ENCODE results near the gene OR9A2.
"Not testable (repeated sequence)": the region's sequence is repeated elsewhere in the genome, so short reads cannot be mapped to it uniquely, and the experiment has no call there.

Gene OR9A2

GRCh38 chr7:143016996-143017395, 9.9 kb downstream of the OR9A2 start:
- DNase-seq = no peak

DNA sequence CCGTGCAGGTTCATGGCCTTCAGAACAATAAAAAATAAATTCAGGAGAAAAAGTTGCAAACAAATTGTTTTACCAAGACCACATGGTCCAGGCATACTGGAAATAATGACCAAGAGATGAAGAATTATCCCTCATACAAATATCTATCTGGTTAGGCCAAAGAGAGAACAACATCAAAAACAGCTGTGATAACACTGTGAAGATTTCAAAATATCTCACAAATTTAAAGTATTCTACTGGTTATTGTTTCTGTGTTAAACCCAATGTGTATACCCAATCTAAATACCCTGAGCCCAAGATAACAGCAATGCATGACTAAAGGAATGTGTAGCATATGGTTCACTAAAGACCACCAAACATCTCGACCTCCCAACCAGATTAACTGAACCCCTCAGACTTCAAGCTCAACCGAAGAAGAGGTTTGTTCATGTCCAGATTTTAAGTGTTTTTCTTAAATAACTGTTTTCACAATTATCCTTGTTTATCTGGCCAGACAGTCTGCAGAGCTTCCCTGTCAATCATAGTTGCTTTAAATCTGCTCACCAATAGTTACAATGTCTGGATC, 10.9 kb downstream of the OR9A2 start:
- no peak for DNase-seq

GRCh38 chr7:143015084-143015483, 11.8 kb downstream of the OR9A2 start:
- no peak for DNase-seq

GRCh38 chr7:143013893-143014292, 13.0 kb downstream of the OR9A2 start:
- DNase-seq = no peak

- no peak for DNase-seq
These were observed 13.5 kb downstream of the OR9A2 start for GRCh38 chr7:143013473-143013872.

GRCh38 chr7:143012409-143012808, 14.5 kb downstream of the OR9A2 start:
- DNase-seq = no peak

DNA sequence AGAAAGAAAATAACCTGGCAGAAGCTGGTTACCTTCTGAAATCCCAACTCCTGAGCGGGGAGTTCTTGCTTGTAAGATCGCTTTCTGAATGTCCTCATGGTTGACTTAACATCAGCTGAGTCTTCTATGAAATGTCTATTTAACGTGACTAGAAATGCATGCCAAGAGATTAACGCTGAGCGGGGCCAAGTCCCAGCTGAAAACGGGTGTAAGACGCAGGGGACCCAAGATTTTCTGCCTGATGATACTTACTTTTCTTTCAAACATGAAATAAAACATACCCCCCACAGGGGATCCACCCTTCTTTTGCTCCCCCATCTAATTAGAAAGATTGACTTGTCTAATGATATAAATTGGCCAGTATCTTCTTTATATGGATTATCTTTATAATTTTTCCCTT, 14.9 kb downstream of the OR9A2 start:
- no peak for DNase-seq

DNA sequence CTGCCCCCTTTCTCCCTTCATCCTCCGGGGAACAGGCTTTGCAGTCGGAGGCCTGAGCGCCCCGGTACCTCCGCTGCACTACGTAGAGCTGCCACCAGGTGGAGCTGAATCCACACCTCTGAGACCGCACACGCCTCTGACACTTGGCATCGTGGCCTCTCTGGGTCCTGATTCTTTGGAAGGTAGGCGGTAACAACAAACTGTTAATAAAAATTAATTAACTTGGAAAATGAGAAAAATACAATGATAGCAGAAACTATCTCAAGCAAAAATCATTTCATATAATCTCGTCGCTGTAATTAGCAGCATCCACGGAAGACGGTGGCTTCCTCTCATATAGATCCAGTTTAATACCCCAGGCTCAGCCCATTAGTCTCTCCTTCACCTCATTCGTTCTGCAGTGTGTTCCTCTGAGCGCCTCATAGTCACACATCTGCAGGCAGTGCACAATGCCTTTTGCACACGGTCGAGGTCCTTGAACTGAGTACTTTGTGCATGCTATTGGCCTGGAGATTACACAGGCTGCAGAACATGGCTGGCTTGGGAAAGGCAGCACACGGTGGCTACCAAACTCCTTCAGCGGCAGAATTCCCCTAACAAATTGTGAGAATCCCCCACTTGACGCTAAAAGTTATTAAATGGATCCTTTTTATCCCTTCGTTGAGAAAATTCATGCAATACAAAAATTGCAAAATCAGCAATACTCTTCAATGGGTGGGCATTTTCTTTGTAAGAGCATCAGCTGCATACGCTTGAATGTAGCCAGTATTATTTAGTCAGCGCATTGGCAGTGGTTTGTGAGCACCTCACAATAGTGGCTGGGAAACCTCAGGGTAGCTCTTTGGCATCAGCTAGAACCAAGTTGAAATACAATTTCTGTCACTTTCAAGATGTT, 18.7 kb downstream of the OR9A2 start:
- DNase-seq = no peak

GRCh38 chr7:143005632-143006260, 21.2 kb downstream of the OR9A2 start:
- DNase-seq = no peak

- no peak for DNase-seq
These were observed 23.4 kb downstream of the OR9A2 start for GRCh38 chr7:143003393-143004051.

DNA sequence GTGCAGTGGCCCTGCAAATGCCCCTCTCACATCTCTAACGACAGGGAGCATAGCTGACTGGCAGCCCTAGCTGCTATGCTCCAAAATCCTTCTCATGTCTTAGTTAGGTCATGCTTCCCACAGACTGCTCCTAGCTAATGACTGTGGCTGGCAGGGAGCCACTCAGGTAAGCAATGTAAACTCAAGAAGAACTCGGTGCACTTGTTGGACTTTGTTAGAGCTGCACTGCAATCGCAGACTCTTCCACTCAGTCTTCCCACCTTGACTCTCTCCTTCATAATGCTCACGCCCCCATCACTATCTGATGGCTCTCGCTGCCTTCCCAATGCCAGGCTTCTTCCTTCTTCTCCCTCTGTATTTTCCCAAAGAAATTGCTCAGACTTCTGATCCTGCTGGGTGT, 24.0 kb downstream of the OR9A2 start:
- DNase-seq = no peak

DNA sequence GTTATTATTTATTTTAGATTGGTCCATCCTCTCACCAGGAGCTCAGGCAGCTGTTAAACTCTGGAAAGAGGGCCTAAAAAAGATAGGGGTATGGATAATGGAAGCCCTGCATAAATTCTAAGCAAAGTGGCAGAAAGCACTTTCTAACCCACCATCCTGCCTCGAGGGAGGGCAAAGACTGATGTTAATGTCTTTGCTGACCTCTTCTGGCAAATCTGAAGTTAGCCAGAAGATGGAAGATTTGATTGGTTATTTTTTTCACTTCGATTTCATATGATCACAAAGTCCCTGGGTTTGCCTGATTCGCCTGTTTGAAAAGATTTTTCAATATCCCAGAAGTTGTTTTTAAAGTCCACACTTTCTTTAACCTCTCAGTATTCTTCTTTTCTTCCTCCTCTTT, 24.8 kb downstream of the OR9A2 start:
- DNase-seq = no peak

GRCh38 chr7:143000648-143001047, 26.3 kb downstream of the OR9A2 start:
- DNase-seq = no peak

DNA sequence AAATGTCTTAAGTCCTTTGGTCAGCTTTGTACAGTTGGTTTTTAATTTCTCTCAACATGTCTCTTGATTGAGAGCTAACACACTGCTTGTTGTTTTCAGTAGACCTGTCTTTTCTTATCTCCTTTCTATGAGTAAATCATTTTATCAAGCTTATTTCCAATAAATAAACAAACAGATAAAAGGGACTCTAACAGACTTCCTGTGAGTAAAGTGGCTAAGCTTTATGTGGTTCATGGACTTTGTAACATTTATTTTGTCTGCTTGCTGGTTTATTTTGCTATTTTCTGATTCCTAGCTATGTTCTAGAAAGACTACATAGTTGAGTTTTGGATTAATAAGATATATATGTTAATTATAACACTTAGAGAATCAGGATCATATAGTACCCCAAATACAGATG, 27.1 kb downstream of the OR9A2 start:
- DNase-seq = no peak

DNA sequence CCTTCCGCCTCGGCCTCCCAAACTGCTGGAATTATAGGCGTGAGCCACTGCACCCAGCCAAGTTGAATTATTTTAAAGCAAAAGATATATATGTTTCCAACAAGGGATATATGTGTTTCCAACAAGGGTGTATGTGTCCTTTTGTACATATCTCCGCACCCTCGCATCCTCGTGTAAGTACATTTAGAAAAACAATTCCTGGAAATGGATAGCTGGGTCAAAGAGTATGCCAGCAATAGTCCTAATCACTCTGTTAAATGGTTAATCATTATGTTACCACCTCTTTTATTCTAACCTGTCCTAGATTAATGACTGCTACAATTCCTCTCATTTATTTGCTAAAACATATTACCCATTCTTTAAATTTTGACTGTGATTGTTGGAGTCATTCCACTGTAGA, 28.0 kb downstream of the OR9A2 start:
- DNase-seq = no peak

- no peak for DNase-seq
These were observed 29.4 kb downstream of the OR9A2 start for GRCh38 chr7:142997456-142997989.

GRCh38 chr7:142992427-142992826, 34.5 kb downstream of the OR9A2 start:
- DNase-seq = no peak

DNA sequence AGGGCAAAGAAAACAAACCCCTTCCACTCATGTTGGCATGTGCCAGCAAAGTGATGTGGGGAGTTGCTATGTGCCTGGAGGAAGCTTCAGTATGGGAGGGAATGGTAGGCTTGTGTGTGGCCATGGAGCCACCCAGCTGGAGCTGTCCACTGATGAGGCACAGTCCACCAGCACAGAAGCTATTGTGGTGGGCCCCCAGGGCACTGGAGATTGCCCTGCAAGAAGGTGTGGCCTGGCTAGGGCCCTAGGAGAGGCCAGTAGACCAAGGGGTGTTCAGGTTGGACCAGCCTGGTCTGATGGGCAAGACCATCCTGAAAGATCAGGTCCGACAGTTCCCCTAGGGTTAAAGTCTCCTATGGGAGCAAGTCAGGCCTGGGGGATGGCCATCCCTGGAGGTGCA, 42.6 kb downstream of the OR9A2 start:
- DNase-seq = no peak

DNA sequence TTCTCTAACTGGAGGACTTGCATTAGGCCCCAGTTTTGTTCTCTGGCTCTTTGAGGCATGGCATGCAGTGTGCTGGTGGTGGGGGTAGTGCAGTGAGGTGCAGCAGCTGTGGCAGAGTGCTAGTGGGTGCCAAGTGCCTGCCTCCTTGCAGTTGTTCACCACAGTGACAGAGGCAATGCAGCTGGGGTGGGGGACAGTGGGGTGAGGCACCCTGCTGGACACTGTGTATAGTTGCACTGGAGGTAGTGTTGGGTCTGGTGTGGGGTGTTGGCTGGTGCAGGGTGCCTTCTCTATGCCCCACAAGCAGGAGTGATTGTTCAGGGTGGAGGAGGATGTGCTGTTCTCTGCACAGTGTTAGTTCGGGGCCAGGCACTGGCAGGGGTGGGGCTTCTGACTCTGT, 43.1 kb downstream of the OR9A2 start:
- no peak for DNase-seq

DNA sequence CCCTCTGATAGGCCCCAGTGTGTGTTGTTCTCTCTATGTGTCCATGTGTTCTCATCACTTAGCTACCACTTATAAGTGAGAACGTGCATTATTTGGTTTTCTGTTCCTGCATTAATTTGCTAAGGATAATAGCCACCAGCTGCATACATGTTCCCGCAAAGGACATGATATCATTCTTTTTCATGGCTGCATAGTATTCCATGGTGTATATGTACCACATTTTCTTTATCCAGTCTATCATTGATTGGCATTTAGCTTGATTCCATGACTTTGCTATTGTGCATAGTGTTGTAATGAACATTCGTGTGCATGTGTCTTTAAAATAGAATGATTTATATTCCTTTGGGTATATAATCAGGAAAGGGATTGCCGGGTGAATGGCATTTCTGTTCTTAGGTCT, 48.5 kb downstream of the OR9A2 start:
- DNase-seq = not testable (repeated sequence)

Measured in NCI-H1048 (cell line).